Upper lobe of left lung (tissue), 4 donors: ENCODE results near the gene WASHC3.

ENCODE experiments used
- CTCF ChIP-seq, 6 experiments: fragments of 450-650 bp in 4 of 6; fragments of 200-600 bp in 2 of 6; sonication (generic) in 2 of 6; IDR thresholded peaks; one replicate each; pipeline ENCODE4 v1.5.1; 2016 to 2019; ENCODE audit warnings: antibody characterized with exemption in 6 of 6
- EP300 ChIP-seq, 4 donors: sonication (generic); formaldehyde crosslinking; IDR thresholded peaks; one replicate each; pipeline ENCODE4 v1.5.1; 2017; ENCODE audit warnings: antibody characterized with exemption in 4 of 4, control low read depth in 2 of 4
- POLR2A ChIP-seq, 4 donors: fragments of 450-650 bp; IDR thresholded peaks; one replicate each; pipeline ENCODE4 v1.5.1; 2016 to 2017; ENCODE audit warnings: antibody characterized with exemption in 4 of 4, mild to moderate bottlenecking in 2 of 4
- POLR2AphosphoS5 ChIP-seq, 2 donors: sonication (generic); formaldehyde crosslinking; IDR thresholded peaks; one replicate each; pipeline ENCODE4 v1.5.1; 2017; ENCODE audit warnings: antibody characterized with exemption in 2 of 2

- TF ChIP-seq CTCF (IDR thresholded peaks at IDR 0.05) (no peak), POLR2A (IDR thresholded peaks at IDR 0.05) (no peak), POLR2AphosphoS5 (IDR thresholded peaks at IDR 0.05) (no peak), EP300 (IDR thresholded peaks at IDR 0.05) (no peak)
Observed at GRCh38 chr12:102059343-102059742, 2.4 kb downstream of the WASHC3 start.
